Posterior vena cava (tissue), 2 donors: ENCODE results near the gene ARIH2. TPM values are rescaled to one million over a fixed set of nuclear protein-coding genes. Genes with fewer than 3 reads are reported as not detected.
"Not testable (repeated sequence)": the region's sequence is repeated elsewhere in the genome, so short reads cannot be mapped to it uniquely, and the experiment has no call there.

ENCODE experiments used
- DNase-seq: peaks from one replicate; pipeline ENCODE4 v3.0.0-alpha.2; 2020; ENCODE audit warnings: low spot score
- intact Hi-C, 2 donors: fragments of 100-400 bp; cut with DNase I; formaldehyde crosslinking; loops; one replicate each; pipeline versions ENCODE4 v1.14.1 to v1.14.2; 2022 to 2023
- long read RNA-seq, 2 donors: library from polyadenylated mRNA; unstranded; transcript quantifications; one replicate each; pipeline ENCODE4 v2.0.0, GENCODE V29; 2020 to 2021
- total RNA-seq, 2 donors: library from RNA; stranded (reverse); fragmentation: NEBNext Ultra II Directional; extraction: Animal tissue kit (Norgen Biotek cat#: 25700); gene quantifications; one replicate each; pipeline ENCODE4 v1.2.1, GENCODE V29; 2021
- donor health status: DM: yes; HTN: yes; CAD: no.
- donor health status: DM: yes; HTN: yes; CAD: no.

Gene ARIH2
- 10 to 100 TPM; 59.2 to 84.6 TPM for total RNA-seq
- long read RNA-seq, donor 1, full-length matches to known transcripts = 9 of 33 reads
- long read RNA-seq, donor 1, partial matches to known transcripts = 8 of 33 reads
- long read RNA-seq, donor 1, other reads (novel, unspliced or antisense) = 16 of 33 reads
- long read RNA-seq, donor 2, full-length matches to known transcripts = 140 of 294 reads
- long read RNA-seq, donor 2, partial matches to known transcripts = 39 of 294 reads
- long read RNA-seq, donor 2, other reads (novel, unspliced or antisense) = 115 of 294 reads

GRCh38 chr3:48918388-48919214 lies at the start of gene ARIH2:
Gene ARIH2 (plus strand): TSS chr3:48918842. CDS start chr3:48927559, 8,717 bp downstream.
- DNase-seq = peak; percentile 98
- intact Hi-C loops = no loop called here

GRCh38 chr3:48877671-48878070 lies 41.0 kb upstream of the ARIH2 start:
- no peak for DNase-seq
- intact Hi-C loops = no loop called here

GRCh38 chr3:48879307-48879993 lies 39.2 kb upstream of the ARIH2 start:
- no peak for DNase-seq
- intact Hi-C loops = no loop called here

- no peak for DNase-seq
- intact Hi-C loops = no loop called here
Measured at GRCh38 chr3:48879994-48880377, 38.7 kb upstream of the ARIH2 start.

GRCh38 chr3:48881006-48881405 lies 37.6 kb upstream of the ARIH2 start:
- no peak for DNase-seq
- intact Hi-C loops = no loop called here

- intact Hi-C loops = no loop called here
- DNase-seq = no peak
Measured at GRCh38 chr3:48881652-48882114, 37.0 kb upstream of the ARIH2 start.

GRCh38 chr3:48885753-48886152 lies 32.9 kb upstream of the ARIH2 start:
- DNase-seq = no peak
- intact Hi-C loops = no loop called here

GRCh38 chr3:48891606-48892005 lies 27.0 kb upstream of the ARIH2 start:
- intact Hi-C loops = no loop called here
- DNase-seq = no peak

GRCh38 chr3:48894516-48894915 lies 24.1 kb upstream of the ARIH2 start:
- intact Hi-C loops = no loop called here
- no peak for DNase-seq

- no peak for DNase-seq
- intact Hi-C loops = no loop called here
Measured at GRCh38 chr3:48896936-48897335, 21.7 kb upstream of the ARIH2 start.

- no peak for DNase-seq
- intact Hi-C loops = no loop called here
Measured at GRCh38 chr3:48897460-48898376, 20.9 kb upstream of the ARIH2 start.

GRCh38 chr3:48898383-48899234 lies 20.0 kb upstream of the ARIH2 start, which contains the start of gene SLC25A20:
Gene SLC25A20 (minus strand): TSS chr3:48898882. CDS start chr3:48898794, 88 bp downstream.
- DNase-seq = peak; percentile 97
- intact Hi-C loops = no loop called here

- intact Hi-C loops = no loop called here
- no peak for DNase-seq
Measured at GRCh38 chr3:48899273-48899672, 19.4 kb upstream of the ARIH2 start.

GRCh38 chr3:48907026-48907425 lies 11.6 kb upstream of the ARIH2 start:
- peak; percentile 70 for DNase-seq
- intact Hi-C loops = not testable (repeated sequence)

- DNase-seq = no peak
- intact Hi-C loops = no loop called here
Measured at GRCh38 chr3:48915296-48915695, 3.3 kb upstream of the ARIH2 start.

- intact Hi-C loops = no loop called here
- peak; percentile 88 for DNase-seq
Measured at GRCh38 chr3:48919215-48920138, 835 bp downstream of the ARIH2 start.
